ENCODE data around the gene ADCYAP1R1. TPM values are rescaled to one million over a fixed set of nuclear protein-coding genes. Genes with fewer than 3 reads are reported as not detected.
A peak's percentile ranks its signal among the peaks of the same experiment; 100 is the strongest.

ADCYAP1R1 gene
- total RNA-seq, 1 donor from 2014 or later, result 9.0 TPM

GRCh38 chr7:31111109-31111451, 59.0 kb downstream of the ADCYAP1R1 start:
- DNase-seq (ENCODE audit: low read depth, low spot score), result no peak
- Mint-ChIP-seq H3K9me3 (no peaks in the 10 kb centered on the region), H3K27me3 (ENCODE audit: low read depth) (peaks cover 23% of the 10 kb centered on the region), H3K4me3 (no peak overlapping the region), H3K4me1 (no peaks in the 10 kb centered on the region), H3K27ac (ENCODE audit: unreplicated experiment) (no peak overlapping the region), H3K36me3 (ENCODE audit: low read depth) (no peaks in the 10 kb centered on the region)
- TF ChIP-seq CTCF (conservative IDR thresholded peaks at IDR 0.05), result no peak

- DNase-seq (ENCODE audit: low read depth, low spot score), result no peak
- no peak for TF ChIP-seq CTCF (conservative IDR thresholded peaks at IDR 0.05)
- Mint-ChIP-seq H3K36me3 (ENCODE audit: low read depth) (no peaks in the 10 kb centered on the region), H3K4me1 (no peaks in the 10 kb centered on the region), H3K27me3 (ENCODE audit: low read depth) (peaks cover 40% of the 10 kb centered on the region), H3K9me3 (no peaks in the 10 kb centered on the region), H3K27ac (ENCODE audit: unreplicated experiment) (no peak overlapping the region), H3K4me3 (no peak overlapping the region)
Observed at GRCh38 chr7:31113660-31114059, 61.6 kb downstream of the ADCYAP1R1 start.

GRCh38 chr7:31114593-31115343, 62.7 kb downstream of the ADCYAP1R1 start:
- Mint-ChIP-seq H3K27ac (ENCODE audit: unreplicated experiment) (no peak overlapping the region), H3K4me1 (no peaks in the 10 kb centered on the region), H3K9me3 (no peaks in the 10 kb centered on the region), H3K36me3 (ENCODE audit: low read depth) (no peaks in the 10 kb centered on the region), H3K27me3 (ENCODE audit: low read depth) (peaks cover 46% of the 10 kb centered on the region), H3K4me3 (no peak overlapping the region)
- peak; percentile 28 for DNase-seq (ENCODE audit: low read depth, low spot score)
- no peak for TF ChIP-seq CTCF (conservative IDR thresholded peaks at IDR 0.05)

GRCh38 chr7:31116615-31117014, 64.5 kb downstream of the ADCYAP1R1 start:
- Mint-ChIP-seq H3K27ac (ENCODE audit: unreplicated experiment) (no peak overlapping the region), H3K9me3 (no peaks in the 10 kb centered on the region), H3K36me3 (ENCODE audit: low read depth) (no peaks in the 10 kb centered on the region), H3K27me3 (ENCODE audit: low read depth) (peaks cover 53% of the 10 kb centered on the region), H3K4me3 (no peak overlapping the region), H3K4me1 (no peaks in the 10 kb centered on the region)
- no peak for TF ChIP-seq CTCF (conservative IDR thresholded peaks at IDR 0.05)
- DNase-seq (ENCODE audit: low read depth, low spot score), result no peak

GRCh38 chr7:31119249-31119648, 67.1 kb downstream of the ADCYAP1R1 start:
- Mint-ChIP-seq H3K9me3 (no peaks in the 10 kb centered on the region), H3K4me1 (no peaks in the 10 kb centered on the region), H3K27me3 (ENCODE audit: low read depth) (peaks cover 50% of the 10 kb centered on the region), H3K4me3 (no peak overlapping the region), H3K27ac (ENCODE audit: unreplicated experiment) (no peak overlapping the region), H3K36me3 (ENCODE audit: low read depth) (no peaks in the 10 kb centered on the region)
- DNase-seq (ENCODE audit: low read depth, low spot score), result no peak
- no peak for TF ChIP-seq CTCF (conservative IDR thresholded peaks at IDR 0.05)
